ENCODE measurements around the gene XRCC3.

DNA sequence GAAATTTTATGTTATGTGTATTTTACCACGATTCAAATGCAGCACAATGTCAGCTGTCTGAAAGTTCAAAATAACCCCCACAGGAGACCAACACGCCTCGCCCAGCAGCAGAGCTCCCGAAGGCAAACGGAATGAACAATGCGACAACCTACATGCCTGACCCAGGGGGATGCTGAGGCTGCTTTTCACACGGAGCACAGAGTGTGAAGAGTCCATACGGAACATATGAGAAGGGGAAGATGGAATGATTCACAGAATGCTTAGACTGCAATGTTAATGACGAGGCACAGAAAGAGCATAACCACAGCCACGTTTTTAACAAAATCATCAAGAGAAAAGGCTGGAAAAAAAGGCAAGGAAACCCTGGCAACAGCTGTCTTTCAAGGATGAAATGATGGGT, 22.9 kb upstream of the XRCC3 start:
- no peak for TF ChIP-seq ZNF266 (tag by site-specific recombination; IDR thresholded peaks at IDR 0.05; ENCODE audit: low read depth)
- TF ChIP-seq, protein P1, sequence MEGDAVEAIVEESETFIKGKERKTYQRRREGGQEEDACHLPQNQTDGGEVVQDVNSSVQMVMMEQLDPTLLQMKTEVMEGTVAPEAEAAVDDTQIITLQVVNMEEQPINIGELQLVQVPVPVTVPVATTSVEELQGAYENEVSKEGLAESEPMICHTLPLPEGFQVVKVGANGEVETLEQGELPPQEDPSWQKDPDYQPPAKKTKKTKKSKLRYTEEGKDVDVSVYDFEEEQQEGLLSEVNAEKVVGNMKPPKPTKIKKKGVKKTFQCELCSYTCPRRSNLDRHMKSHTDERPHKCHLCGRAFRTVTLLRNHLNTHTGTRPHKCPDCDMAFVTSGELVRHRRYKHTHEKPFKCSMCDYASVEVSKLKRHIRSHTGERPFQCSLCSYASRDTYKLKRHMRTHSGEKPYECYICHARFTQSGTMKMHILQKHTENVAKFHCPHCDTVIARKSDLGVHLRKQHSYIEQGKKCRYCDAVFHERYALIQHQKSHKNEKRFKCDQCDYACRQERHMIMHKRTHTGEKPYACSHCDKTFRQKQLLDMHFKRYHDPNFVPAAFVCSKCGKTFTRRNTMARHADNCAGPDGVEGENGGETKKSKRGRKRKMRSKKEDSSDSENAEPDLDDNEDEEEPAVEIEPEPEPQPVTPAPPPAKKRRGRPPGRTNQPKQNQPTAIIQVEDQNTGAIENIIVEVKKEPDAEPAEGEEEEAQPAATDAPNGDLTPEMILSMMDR (tag by site-specific recombination; IDR thresholded peaks at IDR 0.05) = no peak
- TF ChIP-seq YY1 (tag by site-specific recombination; IDR thresholded peaks at IDR 0.05) = no peak
- TF ChIP-seq ZNF830 (tag by site-specific recombination; IDR thresholded peaks at IDR 0.05; ENCODE audit: low read depth) = no peak

Measured in HEK293 (cell line).